Activated CD8-positive, alpha-beta memory T cell treated with anti-CD3 and anti-CD28 coated beads, Interleukin-2, amount 50 U/mL, for 24 hours (primary cell): ENCODE data around the gene APOL1.
"Not testable (repeated sequence)": the region's sequence is repeated elsewhere in the genome, so short reads cannot be mapped to it uniquely, and the experiment has no call there.

ENCODE experiments used
- DNase-seq: peaks from one replicate; pipeline ENCODE4 v3.0.0-alpha.2; 2020; ENCODE audit errors: extremely low read depth

The APOL1 gene

GRCh38 chr22:36267058-36267457 is 14.1 kb downstream of the APOL1 start:
- DNase-seq: no peak

- no peak for DNase-seq
These were observed 15.1 kb downstream of the APOL1 start for GRCh38 chr22:36267896-36268485.

GRCh38 chr22:36271231-36271630 is 18.3 kb downstream of the APOL1 start:
- not testable (repeated sequence) for DNase-seq

- DNase-seq: not testable (repeated sequence)
These were observed 19.0 kb downstream of the APOL1 start for GRCh38 chr22:36271951-36272350.

- DNase-seq: no peak
These were observed 21.6 kb downstream of the APOL1 start for GRCh38 chr22:36274531-36274930.

- DNase-seq: no peak
These were observed 24.8 kb downstream of the APOL1 start for GRCh38 chr22:36277482-36278291.

- no peak for DNase-seq
These were observed 26.3 kb downstream of the APOL1 start for GRCh38 chr22:36279219-36279666.

GRCh38 chr22:36280379-36280778 is 27.4 kb downstream of the APOL1 start:
- DNase-seq: no peak

GRCh38 chr22:36281781-36282327 is 28.9 kb downstream of the APOL1 start:
- DNase-seq: no peak

GRCh38 chr22:36282328-36282831 is 29.4 kb downstream of the APOL1 start:
- DNase-seq: no peak

- DNase-seq: no peak
These were observed 31.2 kb downstream of the APOL1 start for GRCh38 chr22:36284171-36284571.

- DNase-seq: no peak
These were observed 32.1 kb downstream of the APOL1 start for GRCh38 chr22:36285017-36285416.

GRCh38 chr22:36285545-36285944 is 32.6 kb downstream of the APOL1 start:
- DNase-seq: no peak

- DNase-seq: peak; percentile 28
These were observed 33.4 kb downstream of the APOL1 start for GRCh38 chr22:36286096-36286957.

- no peak for DNase-seq
These were observed 35.1 kb downstream of the APOL1 start for GRCh38 chr22:36287881-36288515.

- no peak for DNase-seq
These were observed 35.9 kb downstream of the APOL1 start for GRCh38 chr22:36288571-36289405.

- no peak for DNase-seq
These were observed 36.5 kb downstream of the APOL1 start for GRCh38 chr22:36289406-36289870.

GRCh38 chr22:36289948-36290371 is 37.0 kb downstream of the APOL1 start:
- not testable (repeated sequence) for DNase-seq

GRCh38 chr22:36290391-36291075 is 37.6 kb downstream of the APOL1 start:
- not testable (repeated sequence) for DNase-seq
